GM21576 (cell line): ENCODE results near the gene EFHD2.
"Not testable (repeated sequence)": the region's sequence is repeated elsewhere in the genome, so short reads cannot be mapped to it uniquely, and the experiment has no call there.

ENCODE experiments used
- ATAC-seq: cut with Tn5 transposase; IDR thresholded peaks from one replicate; pipeline ENCODE4 v1.9.1; 2021; ENCODE audit warnings: mild to moderate bottlenecking, moderate library complexity; ENCODE audit not compliant: unreplicated experiment

EFHD2 gene

GRCh38 chr1:15410884-15411245 is 1.2 kb downstream of the EFHD2 start:
- no peak for ATAC-seq

GRCh38 chr1:15411593-15412137 is 2.0 kb downstream of the EFHD2 start:
- ATAC-seq: peak; percentile 53

- ATAC-seq: no peak
These were observed 2.6 kb downstream of the EFHD2 start for GRCh38 chr1:15412175-15412800.

GRCh38 chr1:15412843-15413242 is 3.2 kb downstream of the EFHD2 start:
- ATAC-seq: no peak

GRCh38 chr1:15413563-15414444 is 4.1 kb downstream of the EFHD2 start:
- ATAC-seq: no peak

- ATAC-seq: no peak
These were observed 4.8 kb downstream of the EFHD2 start for GRCh38 chr1:15414445-15414983.

GRCh38 chr1:15417059-15417934 is 7.6 kb downstream of the EFHD2 start:
- ATAC-seq: no peak

- no peak for ATAC-seq
These were observed 9.3 kb downstream of the EFHD2 start for GRCh38 chr1:15418806-15419515.

- ATAC-seq: no peak
These were observed 11.3 kb downstream of the EFHD2 start for GRCh38 chr1:15420853-15421465.

- ATAC-seq: no peak
These were observed 13.2 kb downstream of the EFHD2 start for GRCh38 chr1:15422871-15423270.

GRCh38 chr1:15423355-15424077 is 13.8 kb downstream of the EFHD2 start:
- ATAC-seq: no peak

- no peak for ATAC-seq
These were observed 14.5 kb downstream of the EFHD2 start for GRCh38 chr1:15424146-15424667.

GRCh38 chr1:15424981-15425380 is 15.3 kb downstream of the EFHD2 start:
- no peak for ATAC-seq

- no peak for ATAC-seq
These were observed 15.8 kb downstream of the EFHD2 start for GRCh38 chr1:15425521-15425920.

- ATAC-seq: no peak
These were observed 16.3 kb downstream of the EFHD2 start for GRCh38 chr1:15425958-15426357.

- ATAC-seq: no peak
These were observed 17.0 kb downstream of the EFHD2 start for GRCh38 chr1:15426492-15427279.

- ATAC-seq: no peak
These were observed 17.6 kb downstream of the EFHD2 start for GRCh38 chr1:15427280-15427666.

- not testable (repeated sequence) for ATAC-seq
These were observed 18.6 kb downstream of the EFHD2 start for GRCh38 chr1:15428252-15428651.
